HepG2 (cell line): ENCODE data around the gene BAIAP3. TPM values are rescaled to one million over a fixed set of nuclear protein-coding genes. Genes with fewer than 3 reads are reported as not detected.

Experiments
- ATF7-NPFF ChIP-seq: sonication (generic); formaldehyde crosslinking; IDR thresholded peaks from 2 replicates; pipeline ENCODE4 v1.8.1; 2023; ENCODE audit warnings: mild to moderate bottlenecking, low read depth, missing genetic modification reagents, moderate library complexity
- BRF2 ChIP-seq: sonication (generic); formaldehyde crosslinking; IDR thresholded peaks from 2 replicates; pipeline ENCODE4 v1.8.1; 2022; ENCODE audit warnings: mild to moderate bottlenecking, missing genetic modification reagents
- FOXK1 ChIP-seq: sonication (generic); formaldehyde crosslinking; IDR thresholded peaks from 2 replicates; pipeline ENCODE4 v1.4.0; 2020; ENCODE audit warnings: low read depth, missing genetic modification reagents, borderline replicate concordance
- HDAC1 ChIP-seq: sonication (generic); formaldehyde crosslinking; IDR thresholded peaks from 2 replicates; pipeline ENCODE4 v1.5.1; 2020; ENCODE audit warnings: mild to moderate bottlenecking, missing genetic modification reagents
- MAX ChIP-seq: IDR thresholded peaks from 2 replicates; pipeline ENCODE4 v1.6.1; 2012; ENCODE audit warnings: inconsistent platforms
- PHF5A ChIP-seq: IDR thresholded peaks from one replicate; pipeline ENCODE4 v1.6.1; 2018; ENCODE audit warnings: low read depth, missing genetic modification reagents; ENCODE audit not compliant: unreplicated experiment
- SRSF1 ChIP-seq: fragments of 200-400 bp; formaldehyde crosslinking; optimal IDR thresholded peaks from 2 replicates; pipeline ENCODE3; 2017; ENCODE audit warnings: mild to moderate bottlenecking, low read depth, low read length, moderate library complexity
- SRSF9 ChIP-seq: fragments of 200-400 bp; formaldehyde crosslinking; IDR thresholded peaks from 2 replicates; pipeline ENCODE4 v1.6.1; 2018; ENCODE audit warnings: borderline replicate concordance, mild to moderate bottlenecking, low read depth, low read length; ENCODE audit not compliant: insufficient read depth, poor library complexity, severe bottlenecking
- YEATS2 ChIP-seq: sonication (generic); formaldehyde crosslinking; IDR thresholded peaks from 2 replicates; pipeline ENCODE4 v1.4.0; 2020; ENCODE audit warnings: missing genetic modification reagents, borderline replicate concordance
- ZC3H13 ChIP-seq: sonication (generic); formaldehyde crosslinking; IDR thresholded peaks from 2 replicates; pipeline ENCODE4 v1.8.1; 2023; ENCODE audit warnings: mild to moderate bottlenecking, missing genetic modification reagents, moderate library complexity
- ZNF20 ChIP-seq: sonication (generic); formaldehyde crosslinking; IDR thresholded peaks from 2 replicates; pipeline ENCODE4 v1.4.0; 2020; ENCODE audit warnings: mild to moderate bottlenecking, moderate library complexity, missing genetic modification reagents
- ZNF770 ChIP-seq: sonication (generic); formaldehyde crosslinking; IDR thresholded peaks from 2 replicates; pipeline ENCODE4 v1.5.0; 2020; ENCODE audit warnings: mild to moderate bottlenecking, missing genetic modification reagents
- ZSCAN31 ChIP-seq: sonication (generic); formaldehyde crosslinking; IDR thresholded peaks from 2 replicates; pipeline ENCODE4 v1.5.0; 2020; ENCODE audit warnings: low read depth, mild to moderate bottlenecking, missing genetic modification reagents
- polyA plus RNA-seq, 8 experiments: library from polyadenylated mRNA; depleted of rRNA in 3 of 8; stranded (reverse) in 7 of 8; unstranded in 1 of 8; fragments of >200 nt; fragmentation: Illumina TruSeq in 4 of 8; extraction: Trizol in 4 of 8; gene quantifications; 2 replicates each; pipeline versions ENCODE4 v1.2.1 to v1.2.3, GENCODE V29; 2011 to 2016; ENCODE audit warnings: low read depth in 4 of 8, missing spikeins in 1 of 8, mixed read lengths in 1 of 8; ENCODE audit not compliant: insufficient read depth in 1 of 8
- total RNA-seq, 5 experiments: library from RNA; depleted of rRNA; stranded (reverse); fragments of >200 nt; fragmentation: Illumina TruSeq; extraction: Trizol; gene quantifications; 2 replicates each; pipeline ENCODE4 v1.2.3, GENCODE V29; 2016; ENCODE audit warnings: low read depth in 1 of 5
- TF ChIP-seq, protein P1 (sequence below): sonication (generic); formaldehyde crosslinking; IDR thresholded peaks from 2 replicates; pipeline ENCODE4 v1.5.1; 2020; ENCODE audit warnings: mild to moderate bottlenecking, missing genetic modification reagents, borderline replicate concordance

The BAIAP3 gene
- total and polyA plus RNA-seq, 2 of the 13 experiments (the other 11 are each of a cell fraction or from before 2014, with no cell fraction given) = 3.2 to 5.7 TPM

- TF ChIP-seq MAX (peak; percentile 10; the same call in 1 of the 2 replicates), ATF7-NPFF (no peak), PHF5A (no peak), ZSCAN31 (CRISPR knock-in tag) (no peak), BRF2 (CRISPR knock-in tag) (no peak), YEATS2 (CRISPR knock-in tag) (no peak), HDAC1 (CRISPR knock-in tag) (peak; percentile 67), ZC3H13 (CRISPR knock-in tag) (no peak), SRSF9 (no peak), ZNF20 (CRISPR knock-in tag) (no peak), SRSF1 (peak; percentile 50), FOXK1 (CRISPR knock-in tag) (peak; percentile 41; the same call in 1 of the 2 replicates), ZNF770 (CRISPR knock-in tag) (0 out of 2 replicates have a peak, but pooled peaks have one; percentile 13)
- TF ChIP-seq, protein P1, sequence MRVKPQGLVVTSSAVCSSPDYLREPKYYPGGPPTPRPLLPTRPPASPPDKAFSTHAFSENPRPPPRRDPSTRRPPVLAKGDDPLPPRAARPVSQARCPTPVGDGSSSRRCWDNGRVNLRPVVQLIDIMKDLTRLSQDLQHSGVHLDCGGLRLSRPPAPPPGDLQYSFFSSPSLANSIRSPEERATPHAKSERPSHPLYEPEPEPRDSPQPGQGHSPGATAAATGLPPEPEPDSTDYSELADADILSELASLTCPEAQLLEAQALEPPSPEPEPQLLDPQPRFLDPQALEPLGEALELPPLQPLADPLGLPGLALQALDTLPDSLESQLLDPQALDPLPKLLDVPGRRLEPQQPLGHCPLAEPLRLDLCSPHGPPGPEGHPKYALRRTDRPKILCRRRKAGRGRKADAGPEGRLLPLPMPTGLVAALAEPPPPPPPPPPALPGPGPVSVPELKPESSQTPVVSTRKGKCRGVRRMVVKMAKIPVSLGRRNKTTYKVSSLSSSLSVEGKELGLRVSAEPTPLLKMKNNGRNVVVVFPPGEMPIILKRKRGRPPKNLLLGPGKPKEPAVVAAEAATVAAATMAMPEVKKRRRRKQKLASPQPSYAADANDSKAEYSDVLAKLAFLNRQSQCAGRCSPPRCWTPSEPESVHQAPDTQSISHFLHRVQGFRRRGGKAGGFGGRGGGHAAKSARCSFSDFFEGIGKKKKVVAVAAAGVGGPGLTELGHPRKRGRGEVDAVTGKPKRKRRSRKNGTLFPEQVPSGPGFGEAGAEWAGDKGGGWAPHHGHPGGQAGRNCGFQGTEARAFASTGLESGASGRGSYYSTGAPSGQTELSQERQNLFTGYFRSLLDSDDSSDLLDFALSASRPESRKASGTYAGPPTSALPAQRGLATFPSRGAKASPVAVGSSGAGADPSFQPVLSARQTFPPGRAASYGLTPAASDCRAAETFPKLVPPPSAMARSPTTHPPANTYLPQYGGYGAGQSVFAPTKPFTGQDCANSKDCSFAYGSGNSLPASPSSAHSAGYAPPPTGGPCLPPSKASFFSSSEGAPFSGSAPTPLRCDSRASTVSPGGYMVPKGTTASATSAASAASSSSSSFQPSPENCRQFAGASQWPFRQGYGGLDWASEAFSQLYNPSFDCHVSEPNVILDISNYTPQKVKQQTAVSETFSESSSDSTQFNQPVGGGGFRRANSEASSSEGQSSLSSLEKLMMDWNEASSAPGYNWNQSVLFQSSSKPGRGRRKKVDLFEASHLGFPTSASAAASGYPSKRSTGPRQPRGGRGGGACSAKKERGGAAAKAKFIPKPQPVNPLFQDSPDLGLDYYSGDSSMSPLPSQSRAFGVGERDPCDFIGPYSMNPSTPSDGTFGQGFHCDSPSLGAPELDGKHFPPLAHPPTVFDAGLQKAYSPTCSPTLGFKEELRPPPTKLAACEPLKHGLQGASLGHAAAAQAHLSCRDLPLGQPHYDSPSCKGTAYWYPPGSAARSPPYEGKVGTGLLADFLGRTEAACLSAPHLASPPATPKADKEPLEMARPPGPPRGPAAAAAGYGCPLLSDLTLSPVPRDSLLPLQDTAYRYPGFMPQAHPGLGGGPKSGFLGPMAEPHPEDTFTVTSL = no peak
Observed at GRCh38 chr16:1300664-1301476, 32.6 kb upstream of the BAIAP3 start (continued).
